GM12864 (cell line): ENCODE data around the gene GRIN2C.

Experiments used
- DNase-seq: peaks from one replicate; pipeline ENCODE4 v3.0.0-alpha.2; 2011; ENCODE audit warnings: low read depth
- H3K4me3 ChIP-seq: 2 replicates; pipeline ENCODE4 v1.5.1; 2011; ENCODE audit warnings: mild to moderate bottlenecking, low read depth, low read length, control low read depth
- TF ChIP-seq, protein P1 (sequence below): IDR thresholded peaks from 2 replicates; pipeline ENCODE4 v1.5.1; 2011; ENCODE audit warnings: low read depth, mild to moderate bottlenecking, moderate library complexity, low read length, control low read depth, inconsistent platforms; ENCODE audit errors: missing control alignments

Gene GRIN2C

DNA sequence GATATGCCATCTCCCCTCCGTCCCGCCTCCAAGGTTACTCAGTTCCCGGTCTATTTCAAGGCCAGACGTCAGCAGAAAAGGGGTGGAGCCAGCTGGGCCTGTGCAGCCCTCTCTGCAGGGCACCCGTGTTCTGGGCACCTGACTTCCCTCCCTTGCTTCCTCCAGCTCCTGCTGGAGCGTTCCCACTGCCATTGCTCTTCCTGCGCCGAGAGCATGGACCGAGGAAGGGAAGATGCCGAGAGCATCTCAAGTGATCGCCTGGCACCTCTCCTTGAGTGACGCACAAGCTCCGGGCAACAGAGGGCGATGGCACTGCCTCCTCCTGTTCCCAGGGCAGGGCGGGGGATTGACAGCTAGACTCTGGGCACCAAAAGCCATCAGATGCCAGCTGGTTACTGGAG is 54.1 kb downstream of the GRIN2C start:
- TF ChIP-seq, protein P1, sequence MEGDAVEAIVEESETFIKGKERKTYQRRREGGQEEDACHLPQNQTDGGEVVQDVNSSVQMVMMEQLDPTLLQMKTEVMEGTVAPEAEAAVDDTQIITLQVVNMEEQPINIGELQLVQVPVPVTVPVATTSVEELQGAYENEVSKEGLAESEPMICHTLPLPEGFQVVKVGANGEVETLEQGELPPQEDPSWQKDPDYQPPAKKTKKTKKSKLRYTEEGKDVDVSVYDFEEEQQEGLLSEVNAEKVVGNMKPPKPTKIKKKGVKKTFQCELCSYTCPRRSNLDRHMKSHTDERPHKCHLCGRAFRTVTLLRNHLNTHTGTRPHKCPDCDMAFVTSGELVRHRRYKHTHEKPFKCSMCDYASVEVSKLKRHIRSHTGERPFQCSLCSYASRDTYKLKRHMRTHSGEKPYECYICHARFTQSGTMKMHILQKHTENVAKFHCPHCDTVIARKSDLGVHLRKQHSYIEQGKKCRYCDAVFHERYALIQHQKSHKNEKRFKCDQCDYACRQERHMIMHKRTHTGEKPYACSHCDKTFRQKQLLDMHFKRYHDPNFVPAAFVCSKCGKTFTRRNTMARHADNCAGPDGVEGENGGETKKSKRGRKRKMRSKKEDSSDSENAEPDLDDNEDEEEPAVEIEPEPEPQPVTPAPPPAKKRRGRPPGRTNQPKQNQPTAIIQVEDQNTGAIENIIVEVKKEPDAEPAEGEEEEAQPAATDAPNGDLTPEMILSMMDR, result no peak
- no peak overlapping the region for H3K4me3 ChIP-seq
- DNase-seq, result no peak

DNA sequence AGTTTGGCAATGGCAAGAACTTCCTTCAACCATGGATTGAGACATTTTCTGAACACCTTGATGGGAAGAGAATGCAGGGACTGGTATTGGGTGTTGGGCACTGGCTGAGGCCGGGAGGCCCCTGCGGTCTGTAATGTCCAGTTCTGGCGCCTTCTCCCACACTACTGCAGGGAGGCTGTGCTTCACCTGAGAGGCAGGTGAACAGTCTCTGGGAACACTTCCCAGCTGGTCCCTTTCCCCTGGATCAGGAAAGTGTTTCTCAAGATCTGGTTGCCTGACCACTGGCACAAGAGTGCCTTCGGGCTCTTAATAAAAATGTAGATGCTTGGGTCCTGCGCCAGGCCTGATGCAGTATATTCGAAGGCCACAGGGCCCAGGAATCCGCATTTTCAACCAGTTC is 55.0 kb downstream of the GRIN2C start:
- TF ChIP-seq, protein P1, result no peak
- H3K4me3 ChIP-seq, result no peak overlapping the region
- no peak for DNase-seq

DNA sequence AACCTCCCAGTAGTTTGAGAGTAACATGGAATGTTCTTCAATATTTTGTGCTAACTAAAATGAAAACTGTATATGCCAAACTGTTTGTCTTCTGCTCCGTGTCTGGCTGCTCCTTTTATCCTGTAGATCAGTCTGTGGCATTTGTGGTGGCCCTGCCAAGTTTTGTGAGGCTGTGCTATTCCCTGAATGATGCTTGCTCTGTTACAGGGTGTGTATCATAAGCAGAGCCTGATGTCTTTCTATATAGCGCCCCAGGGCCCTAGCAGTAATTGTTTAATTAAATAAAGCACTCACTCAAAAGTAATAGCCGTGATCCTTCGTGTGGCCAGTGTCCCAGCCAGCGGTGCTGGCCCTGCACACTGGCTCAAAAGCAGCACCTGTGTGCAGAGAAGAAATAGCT is 55.7 kb downstream of the GRIN2C start:
- TF ChIP-seq, protein P1, result no peak
- no peak overlapping the region for H3K4me3 ChIP-seq
- DNase-seq, result no peak

DNA sequence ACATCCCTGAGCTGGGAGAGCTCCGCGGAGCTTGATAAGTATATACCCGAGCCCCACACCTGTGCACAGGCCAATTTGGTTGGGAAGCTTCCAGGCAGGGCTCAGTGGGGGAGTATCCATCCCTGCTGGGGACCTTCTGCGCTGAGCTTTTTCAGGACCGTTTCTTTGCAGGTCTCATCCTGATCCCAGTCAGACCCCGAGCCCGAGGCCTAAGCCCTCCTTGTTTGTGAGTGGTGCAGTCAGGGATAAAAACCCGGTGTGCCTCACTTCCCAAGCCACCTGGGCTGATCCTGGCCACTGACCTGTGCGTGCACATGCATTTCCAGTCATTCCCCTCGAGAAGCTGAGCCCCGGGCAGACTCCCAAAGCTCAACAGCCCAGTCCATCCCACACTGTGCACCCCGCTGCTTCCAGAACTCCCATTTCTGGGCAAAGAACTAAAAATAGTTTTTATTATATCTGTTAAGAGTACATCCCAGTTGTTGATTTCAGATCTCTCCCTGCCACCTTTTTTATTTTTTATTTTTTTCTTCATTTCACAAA is 56.2 kb downstream of the GRIN2C start:
- DNase-seq, result no peak
- H3K4me3 ChIP-seq, result no peak overlapping the region
- TF ChIP-seq, protein P1, result no peak

DNA sequence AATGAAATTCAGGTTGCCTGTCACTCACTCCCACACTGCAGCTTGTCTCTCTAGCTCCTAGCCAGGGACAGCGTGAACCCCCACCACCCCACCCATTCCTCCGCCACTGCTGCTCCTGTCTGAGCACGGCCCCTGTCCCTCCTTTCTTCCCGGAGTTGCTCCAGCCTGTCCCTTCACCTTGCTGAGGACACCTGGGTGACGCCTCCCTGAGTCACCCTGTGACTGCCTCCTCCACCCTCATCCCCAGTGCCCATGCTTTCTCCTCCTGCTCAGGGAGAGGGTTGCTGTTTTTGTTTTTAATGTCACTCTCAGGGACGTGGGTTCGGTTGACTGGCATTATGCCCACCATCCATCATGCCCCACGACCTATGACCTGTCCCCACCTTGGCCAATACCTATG is 57.8 kb downstream of the GRIN2C start:
- no peak overlapping the region for H3K4me3 ChIP-seq
- TF ChIP-seq, protein P1, result no peak
- DNase-seq, result no peak

DNA sequence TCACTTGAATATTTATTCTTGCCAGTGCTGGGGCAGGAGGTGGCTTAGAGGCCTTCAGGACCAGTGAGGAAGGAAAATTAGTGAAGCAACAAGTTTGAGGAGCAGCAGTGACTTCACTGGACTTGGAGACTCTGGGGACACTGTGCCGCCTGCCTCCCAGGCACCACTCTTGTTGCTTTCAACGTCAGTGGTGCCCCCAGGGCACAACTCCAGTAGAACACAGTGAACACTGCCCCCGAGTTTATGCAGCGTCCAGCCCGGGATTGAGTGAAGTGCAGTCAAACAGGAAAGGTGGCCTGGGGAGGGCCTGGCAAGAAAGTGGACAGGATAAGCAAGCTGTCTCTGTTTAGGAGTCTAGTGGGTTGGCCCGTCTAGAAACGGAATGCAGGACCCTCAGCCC is 59.2 kb downstream of the GRIN2C start:
- DNase-seq, result no peak
- TF ChIP-seq, protein P1, result no peak

DNA sequence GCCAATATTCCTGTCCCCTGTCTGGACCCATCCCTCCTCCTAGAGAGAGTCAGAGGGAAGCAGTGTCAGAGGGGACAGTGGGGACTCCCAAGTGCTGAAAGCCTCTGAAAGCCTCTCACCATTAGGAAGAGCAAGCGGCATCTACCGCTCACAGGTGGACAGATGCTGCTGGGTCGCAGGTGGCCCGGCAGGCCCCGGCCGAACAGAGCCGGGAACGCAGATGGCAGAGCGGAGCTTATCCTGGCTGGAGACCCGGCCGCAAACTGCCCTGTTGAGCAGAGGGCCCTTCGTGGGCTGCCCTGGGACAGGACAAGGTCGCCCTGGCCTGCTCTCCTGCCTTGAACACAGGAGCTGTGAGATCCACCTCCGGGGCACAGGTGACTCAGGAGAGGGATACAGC is 60.6 kb downstream of the GRIN2C start:
- TF ChIP-seq, protein P1, result no peak
- H3K4me3 ChIP-seq, result no peak overlapping the region
- no peak for DNase-seq

More for the DNA sequence above, 59.2 kb downstream of the GRIN2C start:
- H3K4me3 ChIP-seq, result no peak overlapping the region
